ENCODE results near the gene PCSK5.

Gene PCSK5

GRCh38 chr9:75907329-75907728 is 16.9 kb downstream of the PCSK5 start:
- DNase-seq (ENCODE audit: low read depth) = no peak
- TF ChIP-seq, protein P1, sequence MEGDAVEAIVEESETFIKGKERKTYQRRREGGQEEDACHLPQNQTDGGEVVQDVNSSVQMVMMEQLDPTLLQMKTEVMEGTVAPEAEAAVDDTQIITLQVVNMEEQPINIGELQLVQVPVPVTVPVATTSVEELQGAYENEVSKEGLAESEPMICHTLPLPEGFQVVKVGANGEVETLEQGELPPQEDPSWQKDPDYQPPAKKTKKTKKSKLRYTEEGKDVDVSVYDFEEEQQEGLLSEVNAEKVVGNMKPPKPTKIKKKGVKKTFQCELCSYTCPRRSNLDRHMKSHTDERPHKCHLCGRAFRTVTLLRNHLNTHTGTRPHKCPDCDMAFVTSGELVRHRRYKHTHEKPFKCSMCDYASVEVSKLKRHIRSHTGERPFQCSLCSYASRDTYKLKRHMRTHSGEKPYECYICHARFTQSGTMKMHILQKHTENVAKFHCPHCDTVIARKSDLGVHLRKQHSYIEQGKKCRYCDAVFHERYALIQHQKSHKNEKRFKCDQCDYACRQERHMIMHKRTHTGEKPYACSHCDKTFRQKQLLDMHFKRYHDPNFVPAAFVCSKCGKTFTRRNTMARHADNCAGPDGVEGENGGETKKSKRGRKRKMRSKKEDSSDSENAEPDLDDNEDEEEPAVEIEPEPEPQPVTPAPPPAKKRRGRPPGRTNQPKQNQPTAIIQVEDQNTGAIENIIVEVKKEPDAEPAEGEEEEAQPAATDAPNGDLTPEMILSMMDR (IDR thresholded peaks at IDR 0.05; ENCODE audit: low read depth, low read length, missing control alignments) = no peak
- no peak overlapping the region for H3K4me3 ChIP-seq (ENCODE audit: low read depth, low read length)

DNA sequence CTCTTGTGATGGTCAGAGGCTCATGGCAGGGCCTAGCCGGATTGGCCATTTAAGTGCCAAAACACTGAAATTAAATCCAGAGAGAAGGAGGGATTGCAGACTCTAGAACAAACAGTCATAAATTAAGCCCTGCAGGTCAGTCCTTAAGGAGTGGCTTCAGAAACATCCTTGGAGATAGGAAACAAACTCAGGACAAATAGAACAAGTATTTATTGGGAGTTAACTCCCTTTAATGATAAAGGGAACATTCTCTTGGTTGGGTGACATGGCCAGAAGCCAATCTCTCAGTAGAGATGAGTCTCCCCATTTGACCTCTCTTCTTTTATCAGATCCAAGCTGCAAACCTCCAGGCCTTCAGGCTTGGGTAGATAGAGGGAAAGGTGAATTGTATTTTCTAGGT is 17.4 kb downstream of the PCSK5 start:
- H3K4me3 ChIP-seq (ENCODE audit: low read depth, low read length) = no peak overlapping the region
- DNase-seq (ENCODE audit: low read depth) = no peak
- TF ChIP-seq, protein P1 (IDR thresholded peaks at IDR 0.05; ENCODE audit: low read depth, low read length, missing control alignments) = no peak

GRCh38 chr9:75909776-75910175 is 19.3 kb downstream of the PCSK5 start:
- no peak overlapping the region for H3K4me3 ChIP-seq (ENCODE audit: low read depth, low read length)
- no peak for DNase-seq (ENCODE audit: low read depth)
- TF ChIP-seq, protein P1 (IDR thresholded peaks at IDR 0.05; ENCODE audit: low read depth, low read length, missing control alignments) = no peak

GRCh38 chr9:75910731-75911130 is 20.3 kb downstream of the PCSK5 start:
- no peak for DNase-seq (ENCODE audit: low read depth)
- TF ChIP-seq, protein P1 (IDR thresholded peaks at IDR 0.05; ENCODE audit: low read depth, low read length, missing control alignments) = no peak
- no peak overlapping the region for H3K4me3 ChIP-seq (ENCODE audit: low read depth, low read length)

GRCh38 chr9:75911390-75911789 is 20.9 kb downstream of the PCSK5 start:
- DNase-seq (ENCODE audit: low read depth) = no peak
- TF ChIP-seq, protein P1 (IDR thresholded peaks at IDR 0.05; ENCODE audit: low read depth, low read length, missing control alignments) = no peak
- H3K4me3 ChIP-seq (ENCODE audit: low read depth, low read length) = no peak overlapping the region

- TF ChIP-seq, protein P1 (IDR thresholded peaks at IDR 0.05; ENCODE audit: low read depth, low read length, missing control alignments) = no peak
- DNase-seq (ENCODE audit: low read depth) = no peak
- H3K4me3 ChIP-seq (ENCODE audit: low read depth, low read length) = no peak overlapping the region
Observed at GRCh38 chr9:75912951-75913350, 22.5 kb downstream of the PCSK5 start.

DNA sequence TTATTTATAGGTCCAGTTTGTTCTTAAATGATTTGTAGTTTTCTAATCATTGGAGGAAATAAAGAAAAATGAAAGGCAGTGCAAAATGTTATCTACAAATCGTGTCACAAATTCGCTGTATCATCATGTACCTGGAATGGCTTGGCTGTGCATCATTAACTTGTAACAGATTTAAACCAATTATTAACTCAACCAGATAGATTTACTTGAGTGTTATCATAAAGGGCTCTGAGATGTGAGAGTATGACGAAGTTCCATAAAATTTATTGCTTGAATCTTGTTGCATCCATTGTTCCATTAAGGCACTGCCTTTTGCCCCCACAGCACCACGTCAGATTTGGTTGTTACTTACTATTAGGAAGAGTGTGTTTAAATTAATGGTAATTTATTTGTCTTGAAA is 23.5 kb downstream of the PCSK5 start:
- TF ChIP-seq, protein P1 (IDR thresholded peaks at IDR 0.05; ENCODE audit: low read depth, low read length, missing control alignments) = no peak
- DNase-seq (ENCODE audit: low read depth) = no peak
- H3K4me3 ChIP-seq (ENCODE audit: low read depth, low read length) = no peak overlapping the region
